GM23338 (cell line): ENCODE data around the gene RAB3B. TPM values are rescaled to one million over a fixed set of nuclear protein-coding genes. Genes with fewer than 3 reads are reported as not detected.
"Not testable (repeated sequence)": the region's sequence is repeated elsewhere in the genome, so short reads cannot be mapped to it uniquely, and the experiment has no call there.

ENCODE experiments used
- ATAC-seq: fragments of 200-7000 bp; cut with Tn5 transposase; 3 replicates; pipeline ENCODE4 v1.9.1; 2020
- DNase-seq: peaks from one replicate; pipeline ENCODE4 v3.0.0-alpha.2; 2015; ENCODE audit warnings: low spot score
- H2AFZ ChIP-seq: fragments of 200-600 bp; sonication (generic); 2 replicates; pipeline ENCODE4 v1.8.0; 2016; ENCODE audit warnings: antibody characterized with exemption, mild to moderate bottlenecking, moderate library complexity
- H3F3A ChIP-seq: fragments of 200-600 bp; sonication (generic); replicated peaks from 2 replicates; pipeline ENCODE4 v1.8.0; 2017; ENCODE audit warnings: antibody characterized with exemption, mixed run types, low read depth
- H3K27ac ChIP-seq: fragments of 200-600 bp; sonication (generic); 2 replicates; pipeline ENCODE4 v1.6.1; 2016; ENCODE audit warnings: low read depth
- H3K27me3 ChIP-seq: fragments of 200-600 bp; sonication (generic); 2 replicates; pipeline ENCODE4 v1.8.0; 2016; ENCODE audit warnings: mild to moderate bottlenecking, mixed run types, moderate library complexity; ENCODE audit not compliant: insufficient read depth
- H3K36me3 ChIP-seq: fragments of 200-600 bp; sonication (generic); 2 replicates; pipeline ENCODE4 v1.8.0; 2016; ENCODE audit warnings: mild to moderate bottlenecking; ENCODE audit not compliant: insufficient read depth
- H3K4me1 ChIP-seq: fragments of 200-600 bp; sonication (generic); 2 replicates; pipeline ENCODE4 v1.8.0; 2016; ENCODE audit warnings: mild to moderate bottlenecking, moderate library complexity; ENCODE audit not compliant: insufficient read depth
- H3K4me2 ChIP-seq: fragments of 200-600 bp; sonication (generic); 2 replicates; pipeline ENCODE4 v1.7.1; 2017; ENCODE audit warnings: mixed run types
- H3K4me3 ChIP-seq: fragments of 200-600 bp; sonication (generic); 2 replicates; pipeline ENCODE4 v1.6.1; 2016; ENCODE audit warnings: mixed run types
- H3K79me2 ChIP-seq: fragments of 200-600 bp; sonication (generic); replicated peaks from 2 replicates; pipeline ENCODE4 v1.8.0; 2017; ENCODE audit warnings: mild to moderate bottlenecking; ENCODE audit not compliant: insufficient read depth
- H3K9me2 ChIP-seq: fragments of 200-600 bp; sonication (generic); 2 replicates; pipeline ENCODE4 v1.8.0; 2017; ENCODE audit not compliant: insufficient read depth
- H4K20me1 ChIP-seq: fragments of 200-600 bp; sonication (generic); replicated peaks from 2 replicates; pipeline ENCODE4 v1.8.0; 2017; ENCODE audit warnings: mild to moderate bottlenecking; ENCODE audit not compliant: insufficient read depth
- H3K27ac Mint-ChIP-seq: 2 replicates; pipeline ENCODE4 v1.8.0; 2020; ENCODE audit warnings: inconsistent platforms, mild to moderate bottlenecking, moderate library complexity, mixed read lengths
- H3K27me3 Mint-ChIP-seq: 3 replicates; pipeline ENCODE4 v1.8.0; 2022; ENCODE audit warnings: low read depth, mild to moderate bottlenecking, moderate library complexity, mixed read lengths, inconsistent platforms; ENCODE audit not compliant: insufficient read depth, poor library complexity
- H3K36me3 Mint-ChIP-seq: 3 replicates; pipeline ENCODE4 v1.8.0; 2021; ENCODE audit warnings: low read depth, mild to moderate bottlenecking, inconsistent platforms, moderate library complexity, mixed read lengths
- H3K4me1 Mint-ChIP-seq: 3 replicates; pipeline ENCODE4 v1.8.0; 2020; ENCODE audit warnings: mild to moderate bottlenecking, inconsistent platforms, mixed read lengths
- H3K4me3 Mint-ChIP-seq: 3 replicates; pipeline ENCODE4 v1.8.0; 2021; ENCODE audit warnings: moderate library complexity, mild to moderate bottlenecking, inconsistent platforms, mixed read lengths
- H3K9me3 Mint-ChIP-seq: 3 replicates; pipeline ENCODE4 v1.8.0; 2020; ENCODE audit warnings: moderate library complexity, mild to moderate bottlenecking, inconsistent platforms, mixed read lengths
- EZH2 ChIP-seq: fragments of 200-600 bp; sonication (generic); IDR thresholded peaks from one replicate; pipeline ENCODE4 v1.8.0; 2017; ENCODE audit warnings: antibody characterized with exemption, mild to moderate bottlenecking, low read depth; ENCODE audit not compliant: unreplicated experiment
- JUNB ChIP-seq: IDR thresholded peaks from one replicate; pipeline ENCODE4 v1.6.1; 2016; ENCODE audit warnings: antibody characterized with exemption; ENCODE audit not compliant: unreplicated experiment
- NANOG ChIP-seq: IDR thresholded peaks from 2 replicates; pipeline ENCODE4 v1.6.1; 2016; ENCODE audit warnings: antibody characterized with exemption, borderline replicate concordance
- POLR2AphosphoS5 ChIP-seq: IDR thresholded peaks from 2 replicates; pipeline ENCODE4 v1.6.1; 2016; ENCODE audit warnings: antibody characterized with exemption, low read depth
- STAT1 ChIP-seq: IDR thresholded peaks from one replicate; pipeline ENCODE4 v1.6.1; 2016; ENCODE audit warnings: antibody characterized with exemption; ENCODE audit not compliant: unreplicated experiment
- ZNF114 ChIP-seq: fragments of 250-450 bp; sonication (Bioruptor Pico); IDR thresholded peaks from 2 replicates; pipeline ENCODE4 v1.5.0; 2020; ENCODE audit warnings: mild to moderate bottlenecking, moderate library complexity
- ZNF331 ChIP-seq: fragments of 250-450 bp; sonication (Bioruptor Pico); IDR thresholded peaks from 2 replicates; pipeline ENCODE4 v1.5.0; 2020; ENCODE audit warnings: low read depth, mild to moderate bottlenecking, moderate library complexity
- polyA plus RNA-seq: library from polyadenylated mRNA; unstranded; fragments of >200 nt; fragmentation: Nextera tagmentation; extraction: Ambion mirVana; gene quantifications from 2 replicates; pipeline ENCODE4 v1.2.1, GENCODE V29; 2016
- total RNA-seq: library from RNA; depleted of rRNA; stranded (reverse); fragments of >200 nt; shearing (Covaris generic); gene quantifications from 2 replicates; pipeline ENCODE4 v1.2.3, GENCODE V29; 2014
- TF ChIP-seq, protein P1 (sequence below), 2 experiments: fragments of 200-600 bp in 1 of 2; sonication (generic) in 1 of 2; conservative IDR thresholded peaks; 2 replicates each; pipeline versions ENCODE4 v1.5.1 to v1.6.1; 2016 to 2017; ENCODE audit warnings: antibody characterized with exemption in 2 of 2, low read depth in 2 of 2, mild to moderate bottlenecking in 2 of 2, moderate library complexity in 1 of 2
- TF ChIP-seq, protein P2 (sequence below): IDR thresholded peaks from 2 replicates; pipeline ENCODE4 v1.6.1; 2016; ENCODE audit warnings: antibody characterized with exemption
- TF ChIP-seq, protein P3 (sequence below): IDR thresholded peaks from one replicate; pipeline ENCODE4 v1.6.1; 2018; ENCODE audit warnings: antibody characterized with exemption; ENCODE audit not compliant: unreplicated experiment

Gene RAB3B
- total and polyA plus RNA-seq, 2 experiments from 2014 or later: 18.3 to 37.9 TPM

DNA sequence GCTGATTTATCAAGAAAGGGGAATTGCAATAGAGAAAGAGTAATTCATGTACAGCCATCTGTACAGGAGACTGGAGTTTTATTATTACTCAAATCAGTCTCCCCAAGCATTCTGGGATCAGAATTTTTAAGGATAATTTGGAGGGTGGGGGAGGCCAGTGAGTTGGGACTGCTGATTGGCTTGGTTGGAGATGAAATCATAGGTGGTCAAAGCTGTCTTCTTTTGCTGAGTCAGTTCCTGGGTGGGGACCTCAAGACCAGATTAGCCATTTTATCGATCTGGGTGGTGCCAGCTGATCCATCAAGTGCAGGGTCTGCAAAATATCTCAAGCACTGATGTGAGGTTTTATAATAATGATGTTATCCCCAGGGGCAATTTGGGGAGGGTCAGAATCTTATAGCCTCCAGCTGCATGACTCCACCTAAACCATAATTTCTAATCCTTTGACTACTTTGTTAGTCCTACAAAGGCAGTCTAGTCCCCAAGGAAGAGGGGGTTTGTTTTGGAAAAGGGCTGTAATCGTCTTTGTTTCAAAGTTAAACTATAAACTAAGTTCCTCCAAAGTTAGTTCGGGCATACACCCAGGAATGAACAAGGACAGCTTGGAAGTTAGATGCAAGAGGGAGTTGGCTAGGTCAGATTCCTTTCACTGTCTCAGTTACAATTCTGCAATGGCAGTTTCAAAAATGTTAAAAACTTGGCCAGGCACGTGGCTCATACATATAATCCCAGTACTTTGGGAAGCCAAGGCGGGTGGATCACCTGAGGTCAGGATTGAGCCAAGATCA is 16.9 kb upstream of the RAB3B start (continued):
- TF ChIP-seq, protein P1, sequence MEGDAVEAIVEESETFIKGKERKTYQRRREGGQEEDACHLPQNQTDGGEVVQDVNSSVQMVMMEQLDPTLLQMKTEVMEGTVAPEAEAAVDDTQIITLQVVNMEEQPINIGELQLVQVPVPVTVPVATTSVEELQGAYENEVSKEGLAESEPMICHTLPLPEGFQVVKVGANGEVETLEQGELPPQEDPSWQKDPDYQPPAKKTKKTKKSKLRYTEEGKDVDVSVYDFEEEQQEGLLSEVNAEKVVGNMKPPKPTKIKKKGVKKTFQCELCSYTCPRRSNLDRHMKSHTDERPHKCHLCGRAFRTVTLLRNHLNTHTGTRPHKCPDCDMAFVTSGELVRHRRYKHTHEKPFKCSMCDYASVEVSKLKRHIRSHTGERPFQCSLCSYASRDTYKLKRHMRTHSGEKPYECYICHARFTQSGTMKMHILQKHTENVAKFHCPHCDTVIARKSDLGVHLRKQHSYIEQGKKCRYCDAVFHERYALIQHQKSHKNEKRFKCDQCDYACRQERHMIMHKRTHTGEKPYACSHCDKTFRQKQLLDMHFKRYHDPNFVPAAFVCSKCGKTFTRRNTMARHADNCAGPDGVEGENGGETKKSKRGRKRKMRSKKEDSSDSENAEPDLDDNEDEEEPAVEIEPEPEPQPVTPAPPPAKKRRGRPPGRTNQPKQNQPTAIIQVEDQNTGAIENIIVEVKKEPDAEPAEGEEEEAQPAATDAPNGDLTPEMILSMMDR (conservative IDR thresholded peaks at IDR 0.05; ENCODE audit: low read depth in 2 of 2): no peak
- TF ChIP-seq NANOG (no peak), POLR2AphosphoS5 (no peak), EZH2 (no peak), ZNF331 (CRISPR knock-in tag) (no peak), JUNB (no peak), ZNF114 (no peak), STAT1 (no peak)
- TF ChIP-seq, protein P2, sequence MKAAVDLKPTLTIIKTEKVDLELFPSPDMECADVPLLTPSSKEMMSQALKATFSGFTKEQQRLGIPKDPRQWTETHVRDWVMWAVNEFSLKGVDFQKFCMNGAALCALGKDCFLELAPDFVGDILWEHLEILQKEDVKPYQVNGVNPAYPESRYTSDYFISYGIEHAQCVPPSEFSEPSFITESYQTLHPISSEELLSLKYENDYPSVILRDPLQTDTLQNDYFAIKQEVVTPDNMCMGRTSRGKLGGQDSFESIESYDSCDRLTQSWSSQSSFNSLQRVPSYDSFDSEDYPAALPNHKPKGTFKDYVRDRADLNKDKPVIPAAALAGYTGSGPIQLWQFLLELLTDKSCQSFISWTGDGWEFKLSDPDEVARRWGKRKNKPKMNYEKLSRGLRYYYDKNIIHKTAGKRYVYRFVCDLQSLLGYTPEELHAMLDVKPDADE: no peak
- TF ChIP-seq, protein P3, sequence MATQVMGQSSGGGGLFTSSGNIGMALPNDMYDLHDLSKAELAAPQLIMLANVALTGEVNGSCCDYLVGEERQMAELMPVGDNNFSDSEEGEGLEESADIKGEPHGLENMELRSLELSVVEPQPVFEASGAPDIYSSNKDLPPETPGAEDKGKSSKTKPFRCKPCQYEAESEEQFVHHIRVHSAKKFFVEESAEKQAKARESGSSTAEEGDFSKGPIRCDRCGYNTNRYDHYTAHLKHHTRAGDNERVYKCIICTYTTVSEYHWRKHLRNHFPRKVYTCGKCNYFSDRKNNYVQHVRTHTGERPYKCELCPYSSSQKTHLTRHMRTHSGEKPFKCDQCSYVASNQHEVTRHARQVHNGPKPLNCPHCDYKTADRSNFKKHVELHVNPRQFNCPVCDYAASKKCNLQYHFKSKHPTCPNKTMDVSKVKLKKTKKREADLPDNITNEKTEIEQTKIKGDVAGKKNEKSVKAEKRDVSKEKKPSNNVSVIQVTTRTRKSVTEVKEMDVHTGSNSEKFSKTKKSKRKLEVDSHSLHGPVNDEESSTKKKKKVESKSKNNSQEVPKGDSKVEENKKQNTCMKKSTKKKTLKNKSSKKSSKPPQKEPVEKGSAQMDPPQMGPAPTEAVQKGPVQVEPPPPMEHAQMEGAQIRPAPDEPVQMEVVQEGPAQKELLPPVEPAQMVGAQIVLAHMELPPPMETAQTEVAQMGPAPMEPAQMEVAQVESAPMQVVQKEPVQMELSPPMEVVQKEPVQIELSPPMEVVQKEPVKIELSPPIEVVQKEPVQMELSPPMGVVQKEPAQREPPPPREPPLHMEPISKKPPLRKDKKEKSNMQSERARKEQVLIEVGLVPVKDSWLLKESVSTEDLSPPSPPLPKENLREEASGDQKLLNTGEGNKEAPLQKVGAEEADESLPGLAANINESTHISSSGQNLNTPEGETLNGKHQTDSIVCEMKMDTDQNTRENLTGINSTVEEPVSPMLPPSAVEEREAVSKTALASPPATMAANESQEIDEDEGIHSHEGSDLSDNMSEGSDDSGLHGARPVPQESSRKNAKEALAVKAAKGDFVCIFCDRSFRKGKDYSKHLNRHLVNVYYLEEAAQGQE: no peak

DNA sequence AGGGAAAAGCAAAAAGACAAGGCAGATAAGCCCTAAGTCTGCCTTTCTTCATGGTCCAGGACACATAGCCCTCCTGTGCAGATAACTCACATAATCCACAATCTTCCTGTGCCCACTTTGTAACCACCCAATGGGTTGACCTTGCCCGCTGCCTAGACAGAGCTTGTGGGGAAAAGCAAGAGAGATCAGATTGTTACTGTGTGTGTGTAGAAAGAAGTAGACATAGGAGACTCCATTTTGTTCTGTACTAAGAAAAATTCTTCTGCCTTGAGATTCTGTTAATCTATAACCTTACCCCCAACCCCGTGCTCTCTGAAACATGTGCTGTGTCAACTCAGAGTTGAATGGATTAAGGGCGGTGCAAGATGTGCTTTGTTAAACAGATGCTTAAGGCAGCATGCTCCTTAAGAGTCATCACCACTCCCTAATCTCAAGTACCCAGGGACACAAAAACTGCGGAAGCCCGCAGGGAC is 15.6 kb upstream of the RAB3B start:
- H3K9me3 Mint-ChIP-seq, H3K79me2 ChIP-seq, H3K27me3 Mint-ChIP-seq, H3K36me3 ChIP-seq, H3K27me3 ChIP-seq, DNase-seq, H3F3A ChIP-seq, H3K36me3 Mint-ChIP-seq, H3K9me2 ChIP-seq, H4K20me1 ChIP-seq, H3K4me3 Mint-ChIP-seq, ATAC-seq: not testable (repeated sequence)
- Histone ChIP-seq H3K4me3 (peak overlapping the region; percentile 23; the same call in 1 of the 2 replicates), H3K27ac (peak overlapping the region; percentile 98), H2AFZ (peak overlapping the region; percentile 97), H3K4me2 (peak overlapping the region; percentile 62), H3K4me1 (peaks cover 26% of the 10 kb centered on the region)
- Mint-ChIP-seq H3K27ac (peak overlapping the region; percentile 70), H3K4me1 (peaks cover 21% of the 10 kb centered on the region)

DNA sequence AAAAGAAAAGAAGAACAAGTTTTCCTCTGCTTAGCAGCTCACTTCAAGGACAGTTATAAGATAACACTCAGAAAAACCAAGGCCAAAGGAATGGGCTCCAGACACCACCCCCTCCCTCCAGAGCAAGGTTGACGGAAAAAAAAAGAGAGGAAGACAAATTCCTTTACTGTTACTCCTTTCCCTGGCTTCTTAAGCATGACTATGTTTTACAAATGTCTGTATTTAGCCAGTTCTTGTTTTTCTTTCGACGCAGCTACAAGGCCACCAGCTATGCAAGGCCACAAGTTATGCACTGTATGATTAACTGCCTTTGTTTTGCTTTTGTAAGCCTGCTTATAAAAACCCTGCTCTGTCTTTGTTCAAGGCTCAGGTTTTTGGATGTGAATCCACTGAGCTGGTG is 15.0 kb upstream of the RAB3B start:
- not testable (repeated sequence) for H3K27me3 Mint-ChIP-seq, H3K79me2 ChIP-seq, H3K27me3 ChIP-seq, H4K20me1 ChIP-seq, H3K27ac Mint-ChIP-seq, H3K9me3 Mint-ChIP-seq, H3K9me2 ChIP-seq, H3K36me3 Mint-ChIP-seq, H3K36me3 ChIP-seq, H3K4me3 Mint-ChIP-seq, H3F3A ChIP-seq
- H3K4me1 Mint-ChIP-seq: peaks cover 21% of the 10 kb centered on the region
- ATAC-seq (peak; percentile 31), DNase-seq (peak; percentile 56)
- H2AFZ ChIP-seq: peak overlapping the region; percentile 97
- H3K4me3 ChIP-seq: peak overlapping the region; percentile 23; the same call in 1 of the 2 replicates
- peaks cover 26% of the 10 kb centered on the region for H3K4me1 ChIP-seq
- peak overlapping the region; percentile 62 for H3K4me2 ChIP-seq
- H3K27ac ChIP-seq: peak overlapping the region; percentile 98
